Nucleus accumbens (tissue), 56 donors: ENCODE data around the gene CERS6.
A peak's percentile ranks its signal among the peaks of the same experiment; 100 is the strongest.

Experiments
- DNase-seq, 56 donors: peaks; one replicate each; lab custom pipeline; 2025; lab: John Stamatoyannopoulos, UW

CERS6 gene

DNA sequence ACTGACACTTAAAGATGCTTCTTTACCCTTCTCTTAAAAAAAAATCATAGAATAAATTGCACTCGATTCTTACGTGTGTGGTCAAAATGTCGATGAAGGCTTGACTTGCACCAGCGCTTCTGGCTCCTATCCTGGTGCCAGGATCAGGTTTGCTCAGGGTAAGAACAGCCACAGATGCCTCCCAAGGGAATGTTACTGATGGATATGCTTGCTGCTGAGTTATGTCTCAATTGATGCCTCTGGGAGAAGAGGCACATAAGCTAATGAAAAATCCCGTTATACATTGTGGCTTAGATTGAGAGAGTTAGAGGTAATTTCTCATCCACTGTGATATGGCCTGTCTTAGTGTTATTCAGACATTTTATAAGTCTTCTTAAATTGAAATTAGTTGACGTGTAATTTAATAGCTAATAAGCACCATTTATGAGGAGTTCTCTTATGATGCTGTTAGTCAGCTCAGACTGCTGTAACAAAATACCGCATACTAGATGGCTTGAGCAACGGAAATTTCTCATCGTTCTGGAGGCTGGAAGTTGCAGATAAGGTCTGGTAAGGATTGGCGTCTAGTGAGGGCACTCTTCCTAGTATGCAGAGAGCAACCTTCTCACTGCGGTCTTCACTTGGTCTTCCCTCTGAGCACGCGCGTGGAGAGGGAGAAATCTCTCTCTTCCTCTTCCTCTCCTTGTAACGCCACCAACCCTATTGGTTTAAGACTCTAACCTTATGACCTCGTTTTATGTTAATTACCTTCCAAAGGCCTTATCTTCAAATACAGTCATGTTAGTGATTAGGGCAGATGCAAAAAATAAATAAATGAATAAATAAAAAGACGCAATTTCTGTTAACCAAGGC, 229.8 kb downstream of the CERS6 start:
- DNase-seq, result no peak

DNA sequence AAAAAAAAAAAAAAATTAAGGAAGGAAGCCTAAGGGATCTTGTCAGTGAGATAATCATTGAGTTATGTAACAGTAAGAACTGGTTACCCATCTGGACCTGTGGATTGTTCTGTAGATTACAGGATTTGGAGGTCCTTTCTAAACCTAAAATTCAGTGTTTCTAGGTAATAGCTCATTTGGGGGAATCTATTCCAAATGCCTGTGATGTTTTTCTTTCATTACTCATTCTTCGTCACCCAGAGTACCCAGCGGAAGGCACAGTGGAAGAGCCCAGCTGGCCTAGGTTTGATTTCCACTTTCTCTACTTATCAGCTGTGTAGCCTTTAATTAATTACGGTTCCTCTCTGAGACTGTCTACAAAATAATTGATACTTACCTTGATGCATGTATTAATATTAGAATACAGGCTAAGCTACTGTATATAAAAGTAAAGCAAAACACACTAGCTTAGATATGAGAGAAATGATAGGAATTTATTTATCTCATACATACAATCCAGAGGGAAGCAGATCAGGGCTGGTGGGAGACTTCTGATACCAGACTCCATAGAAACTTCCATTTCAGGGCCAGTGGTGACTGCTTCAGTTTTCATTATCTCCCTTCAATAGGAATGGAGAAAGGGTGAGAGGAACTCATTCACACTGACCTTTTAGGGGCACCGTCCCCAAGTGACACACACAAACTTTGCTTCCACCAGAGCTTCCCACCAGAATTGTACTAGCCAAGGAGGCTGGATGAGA, 230.6 kb downstream of the CERS6 start:
- DNase-seq, result no peak

DNA sequence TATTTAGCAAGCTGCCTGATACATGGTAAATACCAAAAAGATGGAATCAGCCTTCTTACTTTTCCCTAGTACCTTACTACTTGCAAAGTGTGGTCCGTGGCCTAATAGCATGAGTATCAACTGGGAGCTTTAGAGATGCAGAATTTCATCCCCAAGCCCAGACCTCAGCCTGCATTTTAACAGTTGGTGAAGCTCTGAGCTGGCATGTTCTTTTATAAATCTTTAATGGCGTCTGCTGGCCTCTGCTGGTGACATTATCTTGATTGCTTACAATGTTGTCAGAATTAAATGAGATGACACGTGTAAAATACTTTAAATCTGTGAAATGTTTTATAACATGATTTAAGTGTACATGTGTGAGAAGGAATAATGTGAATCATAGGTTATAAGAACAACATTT, 231.2 kb downstream of the CERS6 start:
- DNase-seq, result peak in 7 of 56 donors; percentile 4 to 39 (median 7)

GRCh38 chr2:168690381-168690885, 234.4 kb downstream of the CERS6 start:
- no peak for DNase-seq

DNA sequence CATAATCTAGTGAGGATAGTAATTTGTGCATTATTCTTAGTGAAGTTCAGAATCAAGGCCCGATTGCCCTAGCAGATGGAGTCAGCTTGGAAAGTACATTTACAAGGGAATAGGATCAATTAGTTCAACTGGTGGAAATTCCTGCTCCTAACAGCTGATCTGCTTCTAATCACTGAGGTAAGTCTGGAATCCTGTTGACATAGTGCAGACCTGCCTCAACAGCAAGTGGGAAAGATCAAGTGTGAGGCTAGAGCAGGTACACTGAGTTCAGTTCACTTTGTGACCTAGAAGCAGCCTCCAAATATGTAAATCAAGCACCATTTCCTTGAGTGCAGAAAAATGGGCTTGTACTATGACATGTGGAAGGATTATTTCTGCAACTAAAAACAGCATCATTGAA, 235.1 kb downstream of the CERS6 start:
- no peak for DNase-seq

DNA sequence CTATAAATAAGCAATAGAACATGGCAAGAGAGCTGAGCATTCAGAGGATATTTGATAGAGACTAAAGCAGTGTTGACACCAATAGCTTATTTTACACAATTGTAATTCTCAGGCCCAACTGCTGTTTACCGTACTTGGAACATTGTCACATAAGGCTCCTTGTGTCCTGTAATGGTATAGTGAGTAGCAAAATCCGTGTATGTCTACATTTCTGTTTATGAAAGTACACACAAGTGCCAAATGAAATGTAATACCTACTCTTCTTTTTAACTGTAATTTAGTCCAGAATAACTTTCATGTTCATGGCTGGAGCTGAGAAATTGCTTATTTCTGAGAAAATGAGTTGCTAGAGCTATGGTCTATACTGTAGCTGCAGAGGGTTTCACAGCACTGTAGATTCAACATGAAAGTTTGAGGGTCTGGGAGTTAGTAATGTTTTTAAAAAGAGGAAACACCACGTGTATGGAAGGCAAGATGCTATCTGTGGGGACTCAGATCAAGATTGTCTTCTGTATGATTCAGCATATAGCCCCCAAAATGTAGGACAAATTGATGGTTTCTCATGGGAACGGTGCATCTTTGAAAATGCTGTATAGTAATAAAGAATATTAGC, 236.2 kb downstream of the CERS6 start:
- DNase-seq, result no peak

- no peak for DNase-seq
Measured at GRCh38 chr2:168694173-168694572, 238.1 kb downstream of the CERS6 start.

DNA sequence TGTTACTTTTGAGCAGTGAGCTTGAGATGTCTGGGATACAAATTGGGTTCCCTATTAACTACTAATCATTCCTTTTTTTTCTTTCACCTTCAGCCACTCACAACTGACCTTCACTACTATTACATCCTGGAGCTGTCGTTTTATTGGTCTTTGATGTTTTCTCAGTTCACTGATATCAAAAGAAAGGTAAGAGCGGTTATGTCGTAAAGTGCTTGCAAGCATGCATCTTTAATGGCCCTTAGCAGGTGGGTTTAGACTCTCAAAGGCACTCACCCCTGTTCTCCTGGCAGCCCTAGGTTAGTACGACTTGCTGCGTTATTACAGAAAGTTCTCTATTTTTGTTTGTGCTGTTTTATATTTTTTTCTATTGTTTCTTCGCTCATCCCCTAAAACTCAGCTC, 238.8 kb downstream of the CERS6 start:
- DNase-seq, result no peak

GRCh38 chr2:168697668-168698121, 241.6 kb downstream of the CERS6 start:
- no peak for DNase-seq

DNA sequence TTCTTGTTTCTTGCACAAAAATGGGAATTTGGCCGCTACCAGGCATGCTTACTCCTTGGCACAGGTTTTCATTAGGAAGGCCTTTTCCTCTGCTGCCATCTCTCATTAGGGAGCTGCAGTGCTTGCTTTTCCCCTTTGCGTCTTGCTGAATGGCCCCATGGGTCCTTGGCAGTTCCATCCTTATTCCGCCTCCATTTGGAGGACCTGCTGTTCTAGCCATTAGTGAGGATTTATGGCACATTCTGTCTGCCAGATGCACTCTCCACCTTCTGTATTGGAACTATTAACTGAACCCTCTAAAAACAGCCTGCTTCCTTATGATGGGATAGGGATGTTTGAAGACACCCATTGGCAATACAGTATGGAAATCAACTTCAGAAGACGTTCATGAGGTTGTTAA, 242.9 kb downstream of the CERS6 start:
- DNase-seq, result no peak

- peak in 34 of 56 donors; percentile 0 to 77 (median 25) for DNase-seq
Measured at GRCh38 chr2:168699844-168700417, 243.9 kb downstream of the CERS6 start.

GRCh38 chr2:168700615-168701245, 244.7 kb downstream of the CERS6 start:
- no peak for DNase-seq

DNA sequence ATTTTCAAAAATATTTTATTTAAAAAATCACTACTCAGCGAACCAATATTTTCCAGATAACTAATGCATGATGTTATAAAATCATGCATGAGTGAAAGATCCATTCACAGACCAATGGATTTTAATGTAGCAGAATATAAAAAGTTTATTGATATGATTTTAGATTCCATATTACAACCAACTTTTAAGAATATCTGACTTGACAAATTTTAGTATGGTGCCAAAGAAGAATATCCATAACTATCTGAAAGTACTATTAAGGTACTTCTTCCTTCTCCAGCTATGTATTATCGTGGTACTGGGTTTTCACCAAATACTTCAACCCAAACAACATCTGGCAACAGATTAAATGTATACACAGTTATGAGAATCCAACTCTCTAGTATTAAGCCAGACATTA, 246.5 kb downstream of the CERS6 start:
- no peak for DNase-seq

DNA sequence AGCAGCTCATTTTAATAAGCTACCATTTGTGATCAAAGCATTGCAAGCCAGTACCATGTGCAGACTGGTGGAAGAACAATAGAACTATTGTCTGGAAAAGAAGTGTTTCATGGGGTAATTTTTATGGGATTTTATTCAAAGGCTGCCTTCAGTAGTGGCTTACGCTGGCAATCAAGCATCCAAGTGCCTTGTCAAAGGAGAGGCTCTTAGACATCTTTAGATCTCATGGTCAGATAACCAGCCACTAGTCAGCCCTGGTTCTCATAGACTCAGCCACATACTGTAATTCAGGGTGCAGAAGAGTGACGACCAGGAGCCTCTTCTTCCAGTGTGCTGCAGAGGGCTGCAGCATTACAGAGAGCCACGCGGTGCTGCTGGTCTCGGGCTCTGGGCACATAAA, 247.9 kb downstream of the CERS6 start:
- DNase-seq, result peak in 8 of 56 donors; percentile 3 to 17 (median 6)

DNA sequence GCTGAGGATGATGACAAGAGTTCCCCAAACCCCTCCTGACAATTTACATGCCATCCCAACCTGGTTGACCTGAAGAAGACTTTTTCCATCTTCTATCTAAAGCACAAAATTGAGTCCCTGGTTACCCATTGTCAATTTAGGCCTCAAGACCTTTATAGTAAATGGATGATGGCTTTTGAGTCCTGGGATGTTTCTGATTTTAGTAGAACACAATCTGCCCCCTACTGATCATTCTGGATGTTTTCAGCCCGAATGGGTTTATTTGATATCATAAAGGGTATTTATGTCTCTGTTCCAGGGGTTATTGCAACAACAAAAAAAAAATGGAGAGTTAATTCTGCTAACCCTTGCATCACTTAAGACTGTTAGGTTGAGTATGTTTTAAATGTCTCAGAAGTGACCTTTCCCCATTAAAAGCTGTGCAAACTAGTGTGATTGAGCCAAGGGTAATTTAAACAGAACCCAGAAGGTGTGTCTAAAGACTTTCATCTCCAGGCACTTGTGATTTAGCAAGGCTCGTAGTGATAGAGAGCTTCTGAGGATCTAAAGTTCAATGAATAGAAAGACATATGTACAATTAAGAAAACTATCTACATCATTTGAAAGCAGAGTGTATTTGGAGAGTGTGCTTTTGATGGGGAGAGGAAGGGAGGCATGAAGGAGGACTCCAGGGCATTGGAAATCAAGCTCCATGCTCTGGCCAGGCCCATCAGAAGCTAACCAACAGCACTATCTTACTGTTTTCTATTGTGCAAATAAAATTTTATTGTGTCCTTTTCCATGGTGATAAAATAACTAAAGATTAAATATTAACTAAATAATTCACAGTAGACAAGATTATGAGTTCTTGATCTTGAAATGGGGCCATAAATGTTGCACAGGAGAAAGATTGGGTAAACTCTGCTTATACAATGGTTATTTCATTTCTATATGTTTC, 249.7 kb downstream of the CERS6 start:
- DNase-seq, result no peak

DNA sequence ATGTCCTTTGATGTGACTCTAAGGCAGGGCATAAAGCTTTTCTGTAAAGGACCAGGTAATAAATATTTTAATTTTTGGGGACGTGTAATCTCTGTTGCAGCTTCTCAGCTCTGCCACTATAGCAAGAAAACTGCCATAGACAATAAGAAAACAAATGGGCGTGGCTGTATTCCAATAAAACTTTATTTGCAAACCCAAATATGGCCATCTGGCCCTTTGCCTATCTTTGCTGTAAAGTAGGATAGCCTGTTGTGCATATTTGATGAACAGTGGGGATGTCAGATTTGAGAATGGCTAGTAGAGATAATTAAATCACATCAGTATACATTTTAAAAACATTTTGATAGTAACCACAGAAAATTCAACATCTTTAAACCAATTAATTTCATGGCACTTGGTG, 250.7 kb downstream of the CERS6 start:
- DNase-seq, result no peak

- no peak for DNase-seq
Measured at GRCh38 chr2:168708080-168708479, 252.0 kb downstream of the CERS6 start.

DNA sequence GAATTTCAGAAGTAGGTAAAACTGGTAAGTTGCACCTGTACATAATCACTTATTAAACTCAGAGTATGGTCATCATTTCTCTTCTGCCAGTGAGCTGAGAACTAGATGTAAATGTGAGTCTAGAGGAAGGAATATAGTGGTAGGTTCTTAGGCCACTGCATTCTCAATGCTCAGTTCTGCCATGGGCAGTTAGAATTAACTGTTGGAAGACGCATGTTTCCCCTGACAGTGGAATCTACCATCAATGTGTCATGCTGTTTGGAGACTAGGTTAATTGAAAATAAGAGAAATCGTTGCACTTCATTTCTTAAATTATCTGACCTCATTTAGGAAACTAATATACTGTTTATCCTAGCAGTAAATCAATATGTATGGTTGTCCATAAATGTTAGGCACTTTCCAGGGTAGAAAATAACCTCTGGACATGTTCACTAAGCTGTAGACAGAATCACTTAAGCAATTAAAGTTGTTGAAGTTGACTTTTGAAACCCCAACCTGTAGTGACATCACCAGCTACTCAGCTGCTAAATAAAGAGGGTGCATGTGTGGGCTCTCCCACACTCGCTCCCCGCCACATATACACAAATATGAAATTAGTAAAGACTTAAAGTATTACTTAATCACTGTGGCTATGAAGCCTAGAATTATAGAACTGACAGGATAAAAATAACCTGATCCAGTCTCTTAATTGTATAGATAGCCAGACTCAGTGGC, 254.8 kb downstream of the CERS6 start:
- no peak for DNase-seq
